HUDEP-2 (cell line): ENCODE measurements around the gene IARS2.

ENCODE experiments used
- DNase-seq, 76 experiments: peaks; one replicate each; lab custom pipeline; 2025; ENCODE audit not compliant: unreplicated experiment in 76 of 76; lab: John Stamatoyannopoulos, UW

Gene IARS2

GRCh38 chr1:220094016-220094911 lies at the start of gene IARS2:
TSS of gene IARS2 (plus strand) at chr1:220094132. CDS start at chr1:220094217, 85 bp downstream.
- DNase-seq = peak in 75 of 76 experiments; percentile 19 to 89 (median 72)

GRCh38 chr1:220044678-220045355 lies 49.1 kb upstream of the IARS2 start:
- peak in 1 of 76 experiments; percentile 27 for DNase-seq

GRCh38 chr1:220045356-220046051 lies 48.4 kb upstream of the IARS2 start:
- DNase-seq = peak in 12 of 76 experiments; percentile 3 to 31 (median 14)

- DNase-seq = peak in 75 of 76 experiments; percentile 8 to 97 (median 91)
These were observed 47.6 kb upstream of the IARS2 start, which contains the start of gene EPRS1 for GRCh38 chr1:220046052-220046930. TSS of gene EPRS1 (minus strand) at chr1:220046505. CDS start at chr1:220046388, 117 bp downstream.

DNA sequence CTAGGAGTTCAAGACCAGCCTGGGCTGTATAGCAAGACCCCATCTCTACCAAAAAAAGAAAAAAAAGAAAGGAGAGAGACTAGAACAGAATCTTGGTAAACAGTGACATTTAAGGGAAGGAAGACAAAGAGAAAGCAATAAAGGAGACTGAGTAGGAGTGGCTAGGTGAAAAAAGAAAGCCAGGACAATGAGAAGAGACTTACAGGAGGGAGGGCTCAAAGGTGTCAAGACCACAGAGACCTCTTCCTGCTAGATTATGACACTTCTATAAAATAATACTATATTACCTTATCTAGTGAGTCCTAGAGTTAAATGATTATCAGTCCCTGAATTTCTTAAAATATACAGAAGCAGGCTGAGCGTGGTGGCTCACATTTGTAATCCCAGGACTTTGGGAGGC lies 37.6 kb upstream of the IARS2 start:
- DNase-seq = no peak

DNA sequence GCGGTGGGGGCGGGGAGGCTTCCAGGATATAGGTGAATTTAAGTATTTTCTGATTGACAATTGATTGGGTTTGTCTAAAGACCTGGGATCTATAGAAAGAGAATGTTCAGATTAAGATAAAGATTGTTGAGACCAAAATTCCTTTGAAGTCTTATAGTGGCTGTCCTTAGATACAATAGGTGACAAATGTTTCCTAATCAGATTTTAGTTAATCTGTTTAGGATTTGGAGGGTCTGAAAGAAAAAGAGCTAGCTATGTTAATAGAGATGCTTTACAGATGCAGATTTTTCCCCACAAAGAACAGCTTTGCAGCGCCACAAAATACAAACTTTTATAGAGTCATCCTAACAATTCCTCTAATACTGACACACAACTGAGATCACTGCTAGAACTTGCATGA lies 33.1 kb upstream of the IARS2 start:
- no peak for DNase-seq

GRCh38 chr1:220062629-220063028 lies 31.3 kb upstream of the IARS2 start:
- DNase-seq = no peak

DNA sequence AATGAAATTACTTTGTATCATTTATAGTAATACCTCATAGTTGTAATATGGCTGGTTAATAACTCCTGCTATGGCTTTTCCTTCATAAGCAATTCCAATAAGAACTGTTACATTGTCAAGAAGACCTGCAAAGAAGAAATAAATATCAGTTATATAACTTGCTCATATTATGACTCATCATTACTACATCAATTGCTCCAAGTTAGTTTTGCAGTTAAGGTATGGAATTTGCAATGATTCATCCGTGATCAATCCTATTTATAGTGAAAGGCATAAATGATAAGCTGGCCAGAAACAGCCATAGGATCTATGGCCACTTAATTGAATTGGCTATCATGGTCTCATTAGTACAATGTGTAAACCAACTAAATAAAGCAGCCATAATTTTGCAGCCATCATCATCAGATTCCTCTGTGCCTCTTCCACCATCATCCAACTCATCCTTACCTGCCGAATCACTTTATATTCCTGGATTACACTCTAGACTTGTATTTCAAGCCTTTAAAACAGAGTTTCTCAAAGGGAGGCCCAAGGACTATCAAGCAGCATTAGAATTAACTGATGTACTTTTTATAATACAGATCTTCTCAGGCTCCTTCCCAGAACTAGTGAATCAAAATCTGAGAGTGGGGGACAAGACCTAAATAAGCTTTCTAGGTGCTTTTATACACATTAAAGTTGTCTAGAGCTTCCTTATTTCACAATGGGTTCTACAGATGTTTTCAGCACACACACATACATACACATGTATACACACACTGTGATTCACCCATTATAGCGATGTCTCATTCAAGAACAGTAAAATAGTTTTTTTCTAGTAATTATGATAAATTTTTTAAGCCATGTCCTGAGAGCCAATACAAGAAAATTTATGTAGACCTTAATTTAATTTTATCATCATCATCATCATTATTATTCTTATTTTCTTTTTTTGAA lies 26.4 kb upstream of the IARS2 start:
- DNase-seq = no peak

DNA sequence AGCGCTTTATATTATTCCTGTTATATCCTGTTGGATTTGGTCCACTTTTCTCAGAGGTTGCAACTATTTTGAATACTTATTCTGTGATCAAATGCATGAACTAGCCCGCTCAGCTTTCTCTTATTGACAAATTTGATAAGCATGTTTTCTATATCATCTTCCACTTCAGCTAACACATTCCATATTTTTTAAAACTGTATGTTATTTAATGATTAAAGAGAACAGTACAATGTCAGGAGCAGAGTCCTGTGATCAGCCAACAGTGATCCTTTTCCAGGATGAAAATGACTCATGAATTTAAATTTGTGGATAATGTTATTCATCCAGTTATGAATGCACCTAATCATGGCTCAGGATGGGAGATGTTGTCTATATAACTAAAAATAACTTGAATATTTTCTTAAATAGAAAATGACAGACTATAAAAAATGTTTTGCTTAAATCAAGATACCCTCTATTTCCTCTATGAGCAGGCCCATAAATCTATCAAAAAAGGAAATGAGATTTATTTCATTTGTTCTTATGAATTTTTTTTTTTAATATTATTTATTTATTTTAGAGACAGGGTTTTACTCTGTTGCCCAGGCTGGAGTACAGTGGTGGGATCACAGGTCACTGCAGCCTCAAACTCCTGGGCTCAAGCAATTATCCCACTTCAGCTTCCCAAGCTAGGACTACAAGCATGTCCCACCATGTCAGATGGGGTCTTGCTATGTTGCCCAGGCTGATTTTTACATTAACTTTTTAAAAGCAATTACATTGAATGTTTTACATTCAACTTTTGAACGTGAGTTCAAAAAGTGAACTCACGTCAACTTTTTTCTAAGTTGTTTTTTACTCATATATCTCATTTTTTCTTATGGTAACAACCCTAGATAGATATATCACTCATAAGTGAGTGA lies 16.8 kb upstream of the IARS2 start:
- DNase-seq = no peak

DNA sequence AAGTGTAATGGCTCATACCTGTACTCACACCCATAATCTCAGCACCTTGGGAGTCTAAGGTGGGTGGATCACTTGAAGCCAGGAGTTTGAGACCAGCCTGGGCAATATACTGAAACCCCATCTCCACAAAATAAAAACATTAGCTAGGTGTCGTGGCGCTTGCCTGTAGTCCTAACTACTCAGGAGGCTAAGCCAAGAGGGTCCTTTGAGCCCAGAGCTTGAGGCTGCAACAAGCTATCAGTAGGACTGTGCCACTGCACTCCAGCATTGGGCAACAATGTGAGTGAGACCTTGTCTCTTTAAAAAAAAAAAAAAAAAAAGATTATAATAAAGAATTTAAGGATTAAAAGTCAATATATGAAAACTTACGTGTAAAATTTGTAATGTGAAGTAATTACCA lies 16.0 kb upstream of the IARS2 start:
- DNase-seq = no peak

DNA sequence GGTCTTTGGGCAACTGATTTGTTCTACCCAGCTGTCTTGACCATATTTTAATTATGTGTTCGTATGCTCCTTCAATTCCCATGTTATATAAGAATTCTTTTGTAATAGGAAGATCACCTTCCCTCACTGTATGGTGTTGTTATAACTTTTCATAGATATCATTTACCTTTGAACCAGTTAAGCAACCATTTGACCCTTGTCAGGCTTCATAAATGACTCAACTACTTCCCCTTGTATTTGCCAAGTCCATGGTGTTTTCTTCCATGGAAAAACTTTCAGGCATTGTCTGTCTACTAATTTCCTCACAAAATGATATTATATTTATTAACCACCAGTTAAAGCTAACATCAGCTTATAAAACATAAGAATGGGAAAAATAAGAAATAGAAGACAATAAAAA lies 9.5 kb upstream of the IARS2 start:
- DNase-seq = no peak

- DNase-seq = peak in 2 of 76 experiments; percentile 1 to 3
These were observed 7.7 kb upstream of the IARS2 start for GRCh38 chr1:220086261-220086686.

DNA sequence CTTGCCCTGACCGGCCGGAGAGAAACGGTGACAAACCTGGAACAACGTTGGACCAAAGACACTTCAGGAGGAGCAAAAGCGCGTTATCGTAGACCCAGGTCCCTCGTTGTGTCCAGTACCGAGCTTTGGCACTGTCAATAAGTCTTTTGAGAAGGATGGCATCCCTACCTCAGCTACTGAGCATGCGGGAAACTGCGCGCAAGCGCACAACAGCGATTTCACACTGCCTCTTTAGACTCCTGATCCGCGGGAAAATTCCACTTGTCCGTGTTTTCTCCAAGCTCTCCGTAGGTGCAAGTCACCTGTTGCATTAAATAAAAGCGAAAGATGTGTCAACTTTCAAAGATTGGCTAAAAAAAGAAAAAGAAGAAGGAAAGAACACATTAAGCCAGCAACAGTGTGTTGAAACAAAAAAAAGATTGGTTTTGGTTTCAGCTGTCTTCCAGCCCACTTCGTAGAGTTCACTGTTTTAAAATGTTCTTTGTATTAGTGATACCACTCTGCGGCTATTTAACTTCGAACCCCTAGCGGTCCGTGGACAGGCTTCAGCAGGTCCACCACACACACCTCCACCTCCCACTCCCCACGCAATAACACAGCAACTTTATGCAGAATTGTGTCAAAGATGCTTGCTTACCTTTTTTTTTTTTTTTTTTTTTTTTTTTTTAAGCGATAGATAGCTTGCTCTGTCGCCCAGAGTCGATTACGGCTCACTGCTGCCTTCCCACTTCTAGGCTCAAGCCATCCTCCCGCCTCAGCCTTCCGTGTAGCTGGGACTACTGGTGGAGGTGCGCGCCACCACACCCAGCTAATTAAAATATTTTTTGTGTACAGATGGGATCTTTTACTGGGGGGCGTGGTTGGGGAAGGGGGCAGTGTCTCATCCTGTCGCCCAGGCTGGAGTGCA lies 4.0 kb upstream of the IARS2 start, which contains the start of gene BPNT1:
BPNT1 (minus strand) TSS at position 139 of the 907 bp plus-strand sequence. CDS start 9,942 bp downstream, outside the sequence.
- DNase-seq = peak; percentile 8 to 95 (median 88)

DNA sequence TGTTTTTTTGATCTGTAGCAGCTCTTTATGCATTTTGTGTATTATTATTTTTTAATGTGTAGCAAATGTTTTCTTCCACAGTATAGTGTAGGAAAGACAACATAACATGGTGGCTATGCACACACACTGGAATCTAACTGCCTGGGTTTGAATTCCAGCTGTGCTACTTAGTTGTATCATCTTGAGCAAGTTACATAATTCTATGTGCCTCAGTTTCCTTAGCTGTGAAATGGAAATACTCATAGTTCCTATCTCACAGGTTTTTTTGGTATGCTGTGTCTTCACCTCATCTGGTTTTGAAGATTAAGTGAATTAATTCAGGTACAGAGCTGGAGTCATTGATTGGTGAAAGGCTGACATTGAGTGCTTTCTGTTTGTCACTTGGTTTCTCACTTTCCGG lies 1.2 kb upstream of the IARS2 start:
- no peak for DNase-seq

- no peak for DNase-seq
These were observed 444 bp upstream of the IARS2 start for GRCh38 chr1:220093361-220094015.

GRCh38 chr1:220099826-220100225 lies 5.9 kb downstream of the IARS2 start:
- DNase-seq = no peak
